H1 (cell line): Measurements from ENCODE around the gene SCGB1D4. TPM values are rescaled to one million over a fixed set of nuclear protein-coding genes. Genes with fewer than 3 reads are reported as not detected.

Experiments used
- BRCA1 ChIP-seq: IDR thresholded peaks from 2 replicates; pipeline ENCODE4 v1.6.1; 2012; ENCODE audit warnings: low read depth, low read length, improper control_type of control experiment
- CREB1 ChIP-seq: IDR thresholded peaks from 2 replicates; pipeline ENCODE4 v1.6.1; 2012; ENCODE audit warnings: inconsistent platforms
- SP4 ChIP-seq: IDR thresholded peaks from 2 replicates; pipeline ENCODE4 v1.6.1; 2012; ENCODE audit warnings: low read length, inconsistent platforms
- polyA plus RNA-seq, 7 experiments: library from polyadenylated mRNA; depleted of rRNA in 3 of 7; stranded (reverse) in 5 of 7; unstranded in 2 of 7; fragments of >200 nt in 5 of 7; fragments of 200-250 nt in 2 of 7; gene quantifications; 1 replicate in 5 of 7; 2 replicates in 1 of 7; 4 replicates in 1 of 7; pipeline versions ENCODE4 v1.2.1 to v1.2.3, GENCODE V29; 2011 to 2013; ENCODE audit warnings: missing spikeins in 2 of 7, mixed read lengths in 2 of 7
- total RNA-seq: library from RNA; stranded (reverse); fragmentation: NEBNext Ultra II Directional; extraction: Animal tissue kit (Norgen Biotek cat#: 25700); gene quantifications from 2 replicates; pipeline ENCODE4 v1.2.1, GENCODE V29; 2021

The SCGB1D4 gene
- total and polyA plus RNA-seq, 2 of the 8 experiments (the other 6 are each of a cell fraction or from before 2014, with no cell fraction given): not detected

DNA sequence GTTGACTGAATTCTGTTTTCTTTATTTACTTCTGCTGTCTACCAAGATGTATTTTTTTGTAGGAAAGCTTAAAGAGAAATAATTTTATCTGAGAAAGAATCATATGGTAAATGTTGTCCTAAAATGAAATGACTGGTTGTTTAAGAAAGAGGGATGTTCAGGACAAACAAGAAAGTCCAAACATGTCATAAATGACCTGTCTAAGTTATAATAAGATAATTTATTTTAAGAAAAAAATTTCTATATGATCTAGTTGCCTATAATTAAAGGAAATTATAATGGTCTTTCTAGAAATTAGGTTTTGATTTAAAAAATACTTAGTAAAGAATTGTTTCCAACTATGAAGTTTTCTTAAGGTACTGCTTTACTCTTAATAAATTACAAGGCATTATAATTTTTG lies 18.4 kb downstream of the SCGB1D4 start (continued):
- TF ChIP-seq BRCA1 (no peak), CREB1 (no peak), SP4 (no peak)
